ENCODE data around the gene EFCC1.

The EFCC1 gene

GRCh38 chr3:128994581-128995546 lies 6.2 kb upstream of the EFCC1 start:
- DNase-seq: no peak

- DNase-seq: no peak
Observed at GRCh38 chr3:128995737-128996136, 5.4 kb upstream of the EFCC1 start.

GRCh38 chr3:128996200-128996599 lies 4.9 kb upstream of the EFCC1 start:
- no peak for DNase-seq

- no peak for DNase-seq
Observed at GRCh38 chr3:128996726-128997125, 4.4 kb upstream of the EFCC1 start.

- no peak for DNase-seq
Observed at GRCh38 chr3:128997486-128998133, 3.5 kb upstream of the EFCC1 start.

- no peak for DNase-seq
Observed at GRCh38 chr3:128998561-128998960, 2.5 kb upstream of the EFCC1 start.

- DNase-seq: no peak
Observed at GRCh38 chr3:128999102-128999501, 2.0 kb upstream of the EFCC1 start.

GRCh38 chr3:129000742-129001100 lies 383 bp upstream of the EFCC1 start:
- DNase-seq: no peak

- DNase-seq: peak; percentile 65
Observed at GRCh38 chr3:129001806-129002572, 885 bp downstream of the EFCC1 start.

GRCh38 chr3:129002573-129003569 lies 1.8 kb downstream of the EFCC1 start:
- DNase-seq: no peak

GRCh38 chr3:129003578-129004112 lies 2.5 kb downstream of the EFCC1 start:
- DNase-seq: peak; percentile 91

- no peak for DNase-seq
Observed at GRCh38 chr3:129004639-129005295, 3.7 kb downstream of the EFCC1 start.

GRCh38 chr3:129005526-129006303 lies 4.6 kb downstream of the EFCC1 start:
- peak; percentile 31 for DNase-seq

- DNase-seq: peak; percentile 25
Observed at GRCh38 chr3:129006864-129007263, 5.8 kb downstream of the EFCC1 start.

- DNase-seq: no peak
Observed at GRCh38 chr3:129007792-129008191, 6.7 kb downstream of the EFCC1 start.

GRCh38 chr3:129009266-129009665 lies 8.2 kb downstream of the EFCC1 start:
- DNase-seq: no peak

GRCh38 chr3:129010310-129010956 lies 9.3 kb downstream of the EFCC1 start:
- no peak for DNase-seq

GRCh38 chr3:129013491-129013891 lies 12.4 kb downstream of the EFCC1 start:
- no peak for DNase-seq

- no peak for DNase-seq
Observed at GRCh38 chr3:129014148-129014547, 13.0 kb downstream of the EFCC1 start.

GRCh38 chr3:129014793-129015345 lies 13.8 kb downstream of the EFCC1 start:
- DNase-seq: no peak
